ENCODE measurements around the gene MAP3K4. TPM values are rescaled to one million over a fixed set of nuclear protein-coding genes. Genes with fewer than 3 reads are reported as not detected.

Gene MAP3K4
- polyA plus RNA-seq, 1 experiment, result 12.7 TPM

DNA sequence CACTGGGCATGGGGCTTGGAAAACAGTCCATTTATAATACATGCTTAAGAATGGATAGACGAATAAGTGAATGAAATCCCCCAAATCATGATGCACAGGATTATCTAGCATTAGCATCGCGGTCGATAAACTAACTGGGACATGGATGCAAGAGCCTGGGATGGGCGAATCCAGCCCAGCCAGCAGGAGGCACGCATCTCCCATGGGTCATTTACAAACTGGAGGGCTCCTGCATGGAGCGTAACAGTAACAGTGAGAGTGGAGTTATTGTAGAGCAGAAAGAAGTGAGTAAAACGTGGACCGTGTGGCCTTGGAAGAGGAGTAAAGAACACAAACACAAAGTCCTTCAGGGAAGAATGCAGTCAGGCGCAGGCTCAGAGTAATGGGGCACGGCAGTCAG is 145.8 kb downstream of the MAP3K4 start:
- Histone ChIP-seq H3K27me3 (ENCODE audit: control insufficient read depth, insufficient read depth, low read length) (no peaks in the 10 kb centered on the region), H3K9me3 (ENCODE audit: control insufficient read depth, insufficient read depth, low read length) (peaks cover under 1% of the 10 kb centered on the region; the same call in 1 of the 2 replicates), H3K27ac (ENCODE audit: low read depth, low read length) (no peak overlapping the region), H3K4me3 (ENCODE audit: low read depth, low read length) (no peak overlapping the region)
- TF ChIP-seq, protein P1, sequence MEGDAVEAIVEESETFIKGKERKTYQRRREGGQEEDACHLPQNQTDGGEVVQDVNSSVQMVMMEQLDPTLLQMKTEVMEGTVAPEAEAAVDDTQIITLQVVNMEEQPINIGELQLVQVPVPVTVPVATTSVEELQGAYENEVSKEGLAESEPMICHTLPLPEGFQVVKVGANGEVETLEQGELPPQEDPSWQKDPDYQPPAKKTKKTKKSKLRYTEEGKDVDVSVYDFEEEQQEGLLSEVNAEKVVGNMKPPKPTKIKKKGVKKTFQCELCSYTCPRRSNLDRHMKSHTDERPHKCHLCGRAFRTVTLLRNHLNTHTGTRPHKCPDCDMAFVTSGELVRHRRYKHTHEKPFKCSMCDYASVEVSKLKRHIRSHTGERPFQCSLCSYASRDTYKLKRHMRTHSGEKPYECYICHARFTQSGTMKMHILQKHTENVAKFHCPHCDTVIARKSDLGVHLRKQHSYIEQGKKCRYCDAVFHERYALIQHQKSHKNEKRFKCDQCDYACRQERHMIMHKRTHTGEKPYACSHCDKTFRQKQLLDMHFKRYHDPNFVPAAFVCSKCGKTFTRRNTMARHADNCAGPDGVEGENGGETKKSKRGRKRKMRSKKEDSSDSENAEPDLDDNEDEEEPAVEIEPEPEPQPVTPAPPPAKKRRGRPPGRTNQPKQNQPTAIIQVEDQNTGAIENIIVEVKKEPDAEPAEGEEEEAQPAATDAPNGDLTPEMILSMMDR (IDR thresholded peaks at IDR 0.05; ENCODE audit: low read depth, low read length), result no peak
- POLR2A ChIA-PET, result no interaction called here
- CTCF ChIA-PET, result no interaction called here
- no peak for DNase-seq (ENCODE audit: low read depth, low spot score)

DNA sequence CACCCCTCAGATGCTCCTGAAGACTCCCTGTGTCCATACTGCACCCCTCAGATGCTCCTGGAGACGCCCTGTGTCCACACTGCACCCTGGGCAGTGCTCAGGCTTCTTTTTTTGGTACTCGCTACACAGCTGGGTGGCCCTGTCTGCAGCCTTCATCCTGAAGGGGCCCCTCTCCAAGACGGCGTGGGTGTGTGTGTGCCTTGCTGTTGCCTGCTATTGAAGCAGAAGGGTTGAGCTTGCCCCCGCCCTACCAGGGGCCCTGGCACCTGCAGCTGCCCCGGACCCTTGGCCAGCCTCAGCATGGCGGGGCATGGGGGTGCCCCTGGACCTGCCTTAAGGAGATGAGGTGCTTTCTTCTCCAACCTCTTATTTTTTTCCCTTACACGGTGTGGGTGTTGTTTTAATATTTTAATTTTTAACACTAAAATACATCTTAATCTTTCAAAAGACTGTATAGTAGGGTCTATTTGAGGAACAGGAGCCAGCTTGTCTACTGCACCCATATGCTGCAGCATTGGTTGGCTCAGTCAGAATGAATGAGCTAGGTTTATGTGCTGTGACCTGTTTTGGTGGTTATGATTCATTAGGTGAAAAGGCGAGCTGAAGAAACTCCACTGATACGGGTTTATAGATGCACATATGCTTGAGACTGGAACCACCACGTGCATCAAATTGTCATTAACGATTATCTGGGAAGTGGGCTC is 146.4 kb downstream of the MAP3K4 start:
- DNase-seq (ENCODE audit: low read depth, low spot score), result no peak
- Histone ChIP-seq H3K9me3 (ENCODE audit: control insufficient read depth, insufficient read depth, low read length) (peaks cover 4% of the 10 kb centered on the region; the same call in 1 of the 2 replicates), H3K4me3 (ENCODE audit: low read depth, low read length) (no peak overlapping the region), H3K27ac (ENCODE audit: low read depth, low read length) (no peak overlapping the region), H3K27me3 (ENCODE audit: control insufficient read depth, insufficient read depth, low read length) (no peaks in the 10 kb centered on the region)
- ChIA-PET POLR2A (no interaction called here), CTCF (interaction anchor here (1.0 kb wide), 1 partner anchor 233 kb away, joined by 3 read pairs; no protein-coding TSS in a partner anchor)
- TF ChIP-seq, protein P1 (IDR thresholded peaks at IDR 0.05; ENCODE audit: low read depth, low read length), result no peak

DNA sequence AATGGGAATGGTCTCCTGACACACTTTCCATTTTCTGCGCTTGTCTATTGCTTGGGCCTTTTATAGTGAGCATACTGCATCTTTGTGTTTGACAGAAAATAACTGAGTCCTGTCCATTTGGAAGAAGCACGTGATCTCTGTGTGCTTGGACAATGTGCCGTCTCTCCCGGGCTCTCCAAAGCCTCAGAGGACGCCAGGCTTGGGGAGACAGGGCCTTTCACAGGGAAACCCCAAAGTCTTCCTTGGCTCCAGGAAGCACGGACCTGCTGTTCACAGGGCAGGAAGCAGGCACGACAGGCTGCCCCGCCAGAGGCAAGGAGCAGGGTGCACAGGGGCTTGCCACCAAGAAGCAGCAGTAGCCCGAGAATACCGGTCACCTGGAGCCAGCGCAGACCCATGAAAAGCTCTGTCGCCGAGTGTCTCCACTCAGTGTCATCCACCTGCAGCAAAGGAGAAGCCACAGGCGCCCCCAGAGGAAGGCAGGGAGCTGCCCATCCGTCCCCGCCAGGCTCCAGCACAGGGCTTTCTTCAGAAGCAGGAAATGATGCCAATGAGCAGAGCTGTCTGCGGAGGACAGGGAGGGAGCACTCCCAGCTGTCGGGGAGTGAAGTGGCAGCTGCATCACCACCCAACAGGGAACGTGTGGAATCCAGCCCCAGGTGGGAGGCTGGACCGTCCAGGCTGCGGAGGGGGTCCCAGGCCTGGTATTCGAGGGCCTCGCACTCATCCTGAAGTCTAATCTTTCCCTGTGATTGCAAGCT is 147.2 kb downstream of the MAP3K4 start:
- Histone ChIP-seq H3K27ac (ENCODE audit: low read depth, low read length) (no peak overlapping the region), H3K27me3 (ENCODE audit: control insufficient read depth, insufficient read depth, low read length) (no peaks in the 10 kb centered on the region), H3K4me3 (ENCODE audit: low read depth, low read length) (no peak overlapping the region), H3K9me3 (ENCODE audit: control insufficient read depth, insufficient read depth, low read length) (peaks cover 4% of the 10 kb centered on the region; the same call in 1 of the 2 replicates)
- ChIA-PET POLR2A (no interaction called here), CTCF (interaction anchor here (1.0 kb wide), 1 partner anchor 232 kb away, joined by 3 read pairs; no protein-coding TSS in a partner anchor)
- no peak for DNase-seq (ENCODE audit: low read depth, low spot score)
- TF ChIP-seq, protein P1 (IDR thresholded peaks at IDR 0.05; ENCODE audit: low read depth, low read length), result no peak

DNA sequence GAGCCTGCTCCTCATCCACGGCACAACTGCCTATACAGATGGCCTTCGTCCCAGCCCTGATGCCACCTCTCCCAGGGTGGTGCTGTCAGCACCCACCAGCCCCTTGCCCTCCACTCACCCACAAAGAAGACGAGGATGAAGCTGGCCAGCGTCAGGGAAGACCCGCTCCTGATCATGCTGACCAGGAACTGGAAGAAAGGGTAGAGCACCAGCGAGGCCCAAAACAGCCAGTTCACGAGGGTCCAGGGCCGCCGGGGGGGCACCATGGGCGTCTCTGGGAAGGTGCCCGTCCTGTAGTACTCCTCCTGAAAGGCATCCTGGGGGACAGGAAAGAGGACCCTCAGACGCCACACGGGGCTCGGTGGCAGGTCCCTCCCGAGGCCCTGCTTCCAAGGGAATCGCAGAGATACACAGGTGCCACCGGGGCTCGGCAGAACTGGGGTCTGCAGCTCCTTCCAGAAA is 147.8 kb downstream of the MAP3K4 start:
- CTCF ChIA-PET, result no interaction called here
- Histone ChIP-seq H3K27me3 (ENCODE audit: control insufficient read depth, insufficient read depth, low read length) (no peaks in the 10 kb centered on the region), H3K27ac (ENCODE audit: low read depth, low read length) (no peak overlapping the region), H3K9me3 (ENCODE audit: control insufficient read depth, insufficient read depth, low read length) (peaks cover 4% of the 10 kb centered on the region; the same call in 1 of the 2 replicates), H3K4me3 (ENCODE audit: low read depth, low read length) (no peak overlapping the region)
- TF ChIP-seq, protein P1 (IDR thresholded peaks at IDR 0.05; ENCODE audit: low read depth, low read length), result no peak
- POLR2A ChIA-PET, result no interaction called here
- no peak for DNase-seq (ENCODE audit: low read depth, low spot score)
